ENCODE results near the gene AKAP8L. TPM values are rescaled to one million over a fixed set of nuclear protein-coding genes. Genes with fewer than 3 reads are reported as not detected.
A peak's percentile ranks its signal among the peaks of the same experiment; 100 is the strongest.

Gene AKAP8L
- total and polyA plus RNA-seq, 4 donors: 16.4 to 67.1 (median 42.9) TPM

DNA sequence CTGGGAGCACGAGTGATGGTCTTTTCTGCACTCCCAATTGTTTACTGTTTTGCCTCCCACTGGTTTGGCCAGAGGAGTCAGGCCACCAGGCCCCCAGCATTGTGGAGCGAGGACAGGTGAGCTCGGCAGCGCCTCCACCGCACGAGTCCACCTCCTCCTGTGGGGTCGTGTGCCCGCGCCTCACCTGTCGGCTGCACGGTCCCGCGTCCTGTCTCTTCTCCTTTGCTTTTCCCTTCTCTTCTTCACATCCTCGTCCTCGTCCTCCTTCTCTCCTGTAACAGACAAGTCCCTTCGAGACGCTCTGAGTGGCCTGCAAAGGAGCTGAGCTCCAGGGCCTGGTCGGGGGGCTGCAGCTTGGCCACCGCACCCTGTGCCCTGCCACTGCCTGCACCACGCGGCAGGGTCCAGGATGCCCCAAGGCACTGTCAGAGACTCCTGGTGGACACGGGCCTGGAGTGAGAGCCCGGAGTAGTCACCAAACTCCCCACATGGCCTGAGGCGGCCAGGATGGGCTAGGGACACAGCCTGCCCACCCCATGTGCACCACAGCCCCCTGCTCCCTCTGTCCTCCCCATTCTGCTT is 50.6 kb downstream of the AKAP8L start:
- Histone ChIP-seq H3K9me3 (ENCODE audit: control insufficient read depth in 4 of 4, low read length in 3 of 4) (no peaks in the 10 kb centered on the region), H3K36me3 (ENCODE audit: control insufficient read depth in 4 of 4, insufficient read depth in 3 of 4, low read depth in 1 of 4, low read length in 3 of 4) (peaks cover 22 to 69% (median 37%) of the 10 kb centered on the region in 4 donors), H3K27ac (ENCODE audit: low read depth in 1 of 2, low read length in 2 of 2) (peak overlapping the region in 1 of 2 donors; percentile 25), H3K4me3 (ENCODE audit: low read depth in 1 of 3, low read length in 3 of 3) (no peak overlapping the region), H3K4me1 (ENCODE audit: control insufficient read depth in 4 of 4, insufficient read depth in 4 of 4, low read length in 3 of 4) (peaks cover 0 to 11% (median 3%) of the 10 kb centered on the region in 4 donors), H3K9ac (ENCODE audit: low read depth in 1 of 2, low read length in 2 of 2) (no peak overlapping the region), H3K27me3 (ENCODE audit: control insufficient read depth in 4 of 4, insufficient read depth in 4 of 4, low read length in 3 of 4) (no peaks in the 10 kb centered on the region)
- TF ChIP-seq HNF4A (conservative IDR thresholded peaks at IDR 0.05) (no peak), RAD21 (IDR thresholded peaks at IDR 0.05) (no peak), FOXA2 (IDR thresholded peaks at IDR 0.05) (no peak), RXRA (IDR thresholded peaks at IDR 0.05) (no peak), GABPA (IDR thresholded peaks at IDR 0.05 in 1 of 2, conservative IDR thresholded peaks at IDR 0.05 in 1 of 2) (no peak), HNF4G (IDR thresholded peaks at IDR 0.05) (no peak), TAF1 (conservative IDR thresholded peaks at IDR 0.05) (no peak), FOXA1 (IDR thresholded peaks at IDR 0.05) (no peak), EGR1 (IDR thresholded peaks at IDR 0.05; ENCODE audit: low read depth in 2 of 2) (no peak), YY1 (IDR thresholded peaks at IDR 0.05) (no peak)
- TF ChIP-seq, protein P1, sequence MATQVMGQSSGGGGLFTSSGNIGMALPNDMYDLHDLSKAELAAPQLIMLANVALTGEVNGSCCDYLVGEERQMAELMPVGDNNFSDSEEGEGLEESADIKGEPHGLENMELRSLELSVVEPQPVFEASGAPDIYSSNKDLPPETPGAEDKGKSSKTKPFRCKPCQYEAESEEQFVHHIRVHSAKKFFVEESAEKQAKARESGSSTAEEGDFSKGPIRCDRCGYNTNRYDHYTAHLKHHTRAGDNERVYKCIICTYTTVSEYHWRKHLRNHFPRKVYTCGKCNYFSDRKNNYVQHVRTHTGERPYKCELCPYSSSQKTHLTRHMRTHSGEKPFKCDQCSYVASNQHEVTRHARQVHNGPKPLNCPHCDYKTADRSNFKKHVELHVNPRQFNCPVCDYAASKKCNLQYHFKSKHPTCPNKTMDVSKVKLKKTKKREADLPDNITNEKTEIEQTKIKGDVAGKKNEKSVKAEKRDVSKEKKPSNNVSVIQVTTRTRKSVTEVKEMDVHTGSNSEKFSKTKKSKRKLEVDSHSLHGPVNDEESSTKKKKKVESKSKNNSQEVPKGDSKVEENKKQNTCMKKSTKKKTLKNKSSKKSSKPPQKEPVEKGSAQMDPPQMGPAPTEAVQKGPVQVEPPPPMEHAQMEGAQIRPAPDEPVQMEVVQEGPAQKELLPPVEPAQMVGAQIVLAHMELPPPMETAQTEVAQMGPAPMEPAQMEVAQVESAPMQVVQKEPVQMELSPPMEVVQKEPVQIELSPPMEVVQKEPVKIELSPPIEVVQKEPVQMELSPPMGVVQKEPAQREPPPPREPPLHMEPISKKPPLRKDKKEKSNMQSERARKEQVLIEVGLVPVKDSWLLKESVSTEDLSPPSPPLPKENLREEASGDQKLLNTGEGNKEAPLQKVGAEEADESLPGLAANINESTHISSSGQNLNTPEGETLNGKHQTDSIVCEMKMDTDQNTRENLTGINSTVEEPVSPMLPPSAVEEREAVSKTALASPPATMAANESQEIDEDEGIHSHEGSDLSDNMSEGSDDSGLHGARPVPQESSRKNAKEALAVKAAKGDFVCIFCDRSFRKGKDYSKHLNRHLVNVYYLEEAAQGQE (IDR thresholded peaks at IDR 0.05): no peak
- TF ChIP-seq, protein P2, sequence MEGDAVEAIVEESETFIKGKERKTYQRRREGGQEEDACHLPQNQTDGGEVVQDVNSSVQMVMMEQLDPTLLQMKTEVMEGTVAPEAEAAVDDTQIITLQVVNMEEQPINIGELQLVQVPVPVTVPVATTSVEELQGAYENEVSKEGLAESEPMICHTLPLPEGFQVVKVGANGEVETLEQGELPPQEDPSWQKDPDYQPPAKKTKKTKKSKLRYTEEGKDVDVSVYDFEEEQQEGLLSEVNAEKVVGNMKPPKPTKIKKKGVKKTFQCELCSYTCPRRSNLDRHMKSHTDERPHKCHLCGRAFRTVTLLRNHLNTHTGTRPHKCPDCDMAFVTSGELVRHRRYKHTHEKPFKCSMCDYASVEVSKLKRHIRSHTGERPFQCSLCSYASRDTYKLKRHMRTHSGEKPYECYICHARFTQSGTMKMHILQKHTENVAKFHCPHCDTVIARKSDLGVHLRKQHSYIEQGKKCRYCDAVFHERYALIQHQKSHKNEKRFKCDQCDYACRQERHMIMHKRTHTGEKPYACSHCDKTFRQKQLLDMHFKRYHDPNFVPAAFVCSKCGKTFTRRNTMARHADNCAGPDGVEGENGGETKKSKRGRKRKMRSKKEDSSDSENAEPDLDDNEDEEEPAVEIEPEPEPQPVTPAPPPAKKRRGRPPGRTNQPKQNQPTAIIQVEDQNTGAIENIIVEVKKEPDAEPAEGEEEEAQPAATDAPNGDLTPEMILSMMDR (IDR thresholded peaks at IDR 0.05; ENCODE audit: low read depth, low read length, missing input control): no peak
- TF ChIP-seq, protein P3, sequence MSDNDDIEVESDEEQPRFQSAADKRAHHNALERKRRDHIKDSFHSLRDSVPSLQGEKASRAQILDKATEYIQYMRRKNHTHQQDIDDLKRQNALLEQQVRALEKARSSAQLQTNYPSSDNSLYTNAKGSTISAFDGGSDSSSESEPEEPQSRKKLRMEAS (IDR thresholded peaks at IDR 0.05): no peak
- WGBS: 96% methylated on average over 24 of the region's 24 CpGs
- no peak for DNase-seq (ENCODE audit: low spot score)

DNA sequence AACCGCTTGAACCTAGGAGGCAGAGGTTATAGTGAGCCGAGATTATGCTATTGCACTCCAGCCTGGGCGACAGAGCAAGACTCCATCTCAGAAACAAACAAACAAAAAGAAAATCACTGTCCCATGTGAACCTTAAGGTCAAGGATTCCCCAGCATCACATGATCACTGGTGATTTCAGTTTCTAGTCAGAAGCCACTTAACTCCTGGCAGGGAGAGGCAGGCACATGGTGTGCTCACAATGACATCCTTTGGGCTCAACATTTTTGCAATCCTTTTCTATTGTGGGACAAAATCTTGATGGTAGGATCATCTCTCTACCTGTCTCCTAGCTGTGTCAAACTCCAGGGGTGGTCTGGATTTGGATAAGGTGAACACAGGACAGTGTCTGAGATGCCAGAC is 51.3 kb downstream of the AKAP8L start:
- TF ChIP-seq RXRA (IDR thresholded peaks at IDR 0.05) (peak in 1 of 2 donors; percentile 23), HNF4A (conservative IDR thresholded peaks at IDR 0.05) (peak in 1 of 2 donors; percentile 32), RAD21 (IDR thresholded peaks at IDR 0.05) (no peak)
- Histone ChIP-seq H3K4me1 (ENCODE audit: control insufficient read depth in 4 of 4, insufficient read depth in 4 of 4, low read length in 3 of 4) (peaks cover 0 to 11% (median 3%) of the 10 kb centered on the region in 4 donors), H3K9ac (ENCODE audit: low read depth in 1 of 2, low read length in 2 of 2) (no peak overlapping the region), H3K4me3 (ENCODE audit: low read depth in 1 of 3, low read length in 3 of 3) (no peak overlapping the region), H3K27ac (ENCODE audit: low read depth in 1 of 2, low read length in 2 of 2) (no peak overlapping the region), H3K9me3 (ENCODE audit: control insufficient read depth in 4 of 4, low read length in 3 of 4) (no peaks in the 10 kb centered on the region), H3K27me3 (ENCODE audit: control insufficient read depth in 4 of 4, insufficient read depth in 4 of 4, low read length in 3 of 4) (no peaks in the 10 kb centered on the region), H3K36me3 (ENCODE audit: control insufficient read depth in 4 of 4, insufficient read depth in 3 of 4, low read depth in 1 of 4, low read length in 3 of 4) (peaks cover 22 to 63% (median 35%) of the 10 kb centered on the region in 4 donors)
- 44% methylated on average over 3 of the region's 3 CpGs for WGBS
- DNase-seq (ENCODE audit: low spot score): no peak
